Spleen (tissue), 7 donors: ENCODE data around the gene HOXA7.

Experiments
- POLR2A ChIP-seq, 3 donors: fragments of 450-650 bp; IDR thresholded peaks; one replicate each; pipeline ENCODE4 v1.5.1; 2017; ENCODE audit warnings: antibody characterized with exemption in 3 of 3, mild to moderate bottlenecking in 1 of 3
- TF ChIP-seq, protein P1 (sequence below), 11 experiments: fragments of 200-600 bp in 7 of 11; fragments of 450-650 bp in 4 of 11; sonication (generic) in 4 of 11; IDR thresholded peaks in 8 of 11; conservative IDR thresholded peaks in 3 of 11; 1 replicate in 7 of 11; 2 replicates in 4 of 11; pipeline versions ENCODE4 v1.4.0 to v1.8.0; 2016 to 2021; ENCODE audit warnings: antibody characterized with exemption in 11 of 11, inconsistent platforms in 4 of 11, mild to moderate bottlenecking in 1 of 11
- donor health status: DM: no; HTN: no; CAD: no; lungs with moderate emphysema.
- donor health status: DM: no; HTN: no; CAD: no.
- donor health status: DM: no; HTN: no; CAD: no.

DNA sequence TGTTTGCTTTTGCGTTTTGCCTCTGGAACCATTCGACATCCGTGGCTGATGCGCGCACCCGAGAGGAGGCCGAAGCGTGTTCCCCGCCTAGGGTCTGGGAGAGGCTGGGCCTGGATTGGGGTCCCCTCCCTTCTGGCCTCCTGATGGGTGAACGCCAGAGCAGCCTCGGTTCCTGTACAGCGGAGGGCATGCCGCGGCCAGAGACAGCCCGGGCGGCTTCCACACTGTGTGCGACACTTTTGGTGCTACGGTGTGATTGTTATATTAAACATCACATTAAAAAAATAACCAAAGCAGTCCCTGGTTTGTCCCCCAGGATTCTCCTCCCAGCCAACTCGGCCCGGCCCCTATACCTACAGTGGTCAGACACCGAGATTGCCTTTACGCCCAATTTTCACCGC lies 3.7 kb upstream of the HOXA7 start:
- TF ChIP-seq POLR2A (IDR thresholded peaks at IDR 0.05), result no peak
- TF ChIP-seq, protein P1, sequence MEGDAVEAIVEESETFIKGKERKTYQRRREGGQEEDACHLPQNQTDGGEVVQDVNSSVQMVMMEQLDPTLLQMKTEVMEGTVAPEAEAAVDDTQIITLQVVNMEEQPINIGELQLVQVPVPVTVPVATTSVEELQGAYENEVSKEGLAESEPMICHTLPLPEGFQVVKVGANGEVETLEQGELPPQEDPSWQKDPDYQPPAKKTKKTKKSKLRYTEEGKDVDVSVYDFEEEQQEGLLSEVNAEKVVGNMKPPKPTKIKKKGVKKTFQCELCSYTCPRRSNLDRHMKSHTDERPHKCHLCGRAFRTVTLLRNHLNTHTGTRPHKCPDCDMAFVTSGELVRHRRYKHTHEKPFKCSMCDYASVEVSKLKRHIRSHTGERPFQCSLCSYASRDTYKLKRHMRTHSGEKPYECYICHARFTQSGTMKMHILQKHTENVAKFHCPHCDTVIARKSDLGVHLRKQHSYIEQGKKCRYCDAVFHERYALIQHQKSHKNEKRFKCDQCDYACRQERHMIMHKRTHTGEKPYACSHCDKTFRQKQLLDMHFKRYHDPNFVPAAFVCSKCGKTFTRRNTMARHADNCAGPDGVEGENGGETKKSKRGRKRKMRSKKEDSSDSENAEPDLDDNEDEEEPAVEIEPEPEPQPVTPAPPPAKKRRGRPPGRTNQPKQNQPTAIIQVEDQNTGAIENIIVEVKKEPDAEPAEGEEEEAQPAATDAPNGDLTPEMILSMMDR (IDR thresholded peaks at IDR 0.05 in 8 of 11, conservative IDR thresholded peaks at IDR 0.05 in 3 of 11), result no peak
